ENCODE measurements around the gene SH3GL1. TPM values are rescaled to one million over a fixed set of nuclear protein-coding genes. Genes with fewer than 3 reads are reported as not detected.

The SH3GL1 gene
- total and polyA plus RNA-seq, 11 donors, result 14.4 to 43.6 (median 22.2) TPM

- intact Hi-C loops (cut with DNase I), result no loop called here
- Histone ChIP-seq H3K36me3 (peaks cover 0 to 27% (median 7%) of the 10 kb centered on the region in 9 donors), H3K27me3 (no peaks in the 10 kb centered on the region), H3K4me3 (no peak overlapping the region), H3K4me1 (peaks cover 0 to 10% (median 0%) of the 10 kb centered on the region in 12 donors), H3K27ac (no peak overlapping the region), H3K9me3 (no peaks in the 10 kb centered on the region)
- no peak for DNase-seq
- no peak for ATAC-seq
- TF ChIP-seq CTCF (IDR thresholded peaks at IDR 0.05) (no peak), POLR2A (IDR thresholded peaks at IDR 0.05) (no peak)
- WGBS, 4 donors, result 95 to 98% (median 96%) methylated on average over 3 of the region's 3 CpGs
Measured at GRCh38 chr19:4413588-4413987, 13.2 kb upstream of the SH3GL1 start.

- peaks cover 0 to 27% (median 7%) of the 10 kb centered on the region in 9 donors for H3K36me3 ChIP-seq
- TF ChIP-seq POLR2A (IDR thresholded peaks at IDR 0.05) (no peak), CTCF (IDR thresholded peaks at IDR 0.05) (no peak)
- H3K4me1 ChIP-seq, result peaks cover 0 to under 1% (median 0%) of the 10 kb centered on the region in 12 donors
- intact Hi-C loops (cut with DNase I), result loop anchor here in 2 of 10 donors (10.0 kb wide), 2 partner anchors 45 to 145 kb away; partner anchors contain the start of gene UBXN6 (in 1 of the 2)
- DNase-seq (peak in 1 of 5 donors; percentile 60), ATAC-seq (no peak)
- 90 to 92% (median 92%) methylated on average over 22 to 23 of the region's 23 CpGs for whole genome bisulfite sequencing, 4 donors
- H3K27ac ChIP-seq, result no peak overlapping the region
- no peaks in the 10 kb centered on the region for H3K27me3 ChIP-seq
- H3K4me3 ChIP-seq, result no peak overlapping the region
- no peaks in the 10 kb centered on the region for H3K9me3 ChIP-seq
Measured at GRCh38 chr19:4409123-4409933, 9.0 kb upstream of the SH3GL1 start.

- intact Hi-C loops (cut with DNase I), result loop anchor here in 2 of 10 donors (10.0 kb wide), 2 partner anchors 48 to 142 kb away; partner anchors contain the start of gene UBXN6 (in 1 of the 2)
- Histone ChIP-seq H3K27me3 (no peaks in the 10 kb centered on the region), H3K4me3 (no peak overlapping the region), H3K27ac (no peak overlapping the region), H3K4me1 (peaks cover 4 to 20% (median 11%) of the 10 kb centered on the region in 12 donors), H3K9me3 (no peaks in the 10 kb centered on the region), H3K36me3 (peaks cover 0 to 14% (median 2%) of the 10 kb centered on the region in 9 donors)
- ATAC-seq (no peak), DNase-seq (no peak)
- TF ChIP-seq POLR2A (IDR thresholded peaks at IDR 0.05) (no peak), CTCF (IDR thresholded peaks at IDR 0.05) (no peak)
- WGBS, 4 donors, result 95 to 96% (median 96%) methylated on average over 6 to 7 of the region's 7 CpGs
Measured at GRCh38 chr19:4406626-4407025, 6.3 kb upstream of the SH3GL1 start.

GRCh38 chr19:4405977-4406376 lies 5.6 kb upstream of the SH3GL1 start:
- Histone ChIP-seq H3K36me3 (peaks cover 0 to 12% (median 2%) of the 10 kb centered on the region in 9 donors), H3K9me3 (no peaks in the 10 kb centered on the region), H3K4me1 (peaks cover 4 to 27% (median 17%) of the 10 kb centered on the region in 12 donors), H3K27me3 (no peaks in the 10 kb centered on the region), H3K4me3 (no peak overlapping the region), H3K27ac (no peak overlapping the region)
- DNase-seq (no peak), ATAC-seq (no peak)
- 67 to 84% (median 79%) methylated on average over 8 of the region's 8 CpGs for WGBS, 4 donors
- TF ChIP-seq CTCF (IDR thresholded peaks at IDR 0.05) (no peak), POLR2A (IDR thresholded peaks at IDR 0.05) (no peak)
- intact Hi-C loops (cut with DNase I), result loop anchor here in 2 of 10 donors (10.0 kb wide), 2 partner anchors 49 to 141 kb away; partner anchors contain the start of gene UBXN6 (in 1 of the 2)
